GM15510 (cell line): ENCODE results near the gene RIGI.

Source experiments
- POLR2A ChIP-seq: IDR thresholded peaks from 3 replicates; pipeline ENCODE4 v1.6.1; 2011; ENCODE audit warnings: borderline replicate concordance; ENCODE audit not compliant: insufficient read length; ENCODE audit errors: extremely low read depth

Gene RIGI

DNA sequence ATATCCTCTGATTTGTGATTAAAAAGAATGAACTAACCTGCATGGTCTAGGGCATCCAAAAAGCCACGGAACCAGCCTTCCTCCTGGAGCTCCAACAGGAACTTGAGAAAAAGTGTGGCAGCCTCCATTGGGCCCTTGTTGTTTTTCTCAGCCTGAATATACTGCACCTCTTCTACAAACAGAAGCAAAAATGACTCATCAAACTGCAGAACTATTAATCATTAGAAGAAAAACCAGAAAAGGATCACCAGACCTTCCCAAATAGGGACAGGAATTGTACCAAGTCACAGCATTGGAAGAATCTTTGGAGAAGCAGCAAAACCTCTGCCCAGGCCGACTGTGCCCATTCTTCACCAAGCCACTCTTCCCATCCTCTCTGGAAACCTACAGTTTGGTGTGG is 25.2 kb downstream of the RIGI start:
- no peak for TF ChIP-seq POLR2A

DNA sequence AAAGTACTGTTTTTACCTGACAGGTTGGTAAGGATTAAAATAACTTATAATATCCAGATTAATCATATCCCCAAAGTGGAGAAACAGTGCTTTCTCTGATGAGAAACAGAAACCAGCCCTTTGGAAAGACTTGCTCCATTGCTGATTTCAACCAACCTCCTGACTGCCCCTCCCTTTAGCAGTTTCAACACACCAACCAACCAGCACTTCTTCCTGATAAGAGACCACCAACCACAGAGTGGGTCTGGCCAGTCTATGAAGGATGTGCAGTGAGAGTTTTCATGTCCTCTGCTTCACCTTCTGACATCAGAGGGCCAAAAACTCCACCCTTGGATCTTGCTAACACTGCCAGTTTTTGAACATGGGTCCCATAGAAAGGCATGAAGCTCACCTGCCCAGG is 28.1 kb downstream of the RIGI start:
- TF ChIP-seq POLR2A: no peak

DNA sequence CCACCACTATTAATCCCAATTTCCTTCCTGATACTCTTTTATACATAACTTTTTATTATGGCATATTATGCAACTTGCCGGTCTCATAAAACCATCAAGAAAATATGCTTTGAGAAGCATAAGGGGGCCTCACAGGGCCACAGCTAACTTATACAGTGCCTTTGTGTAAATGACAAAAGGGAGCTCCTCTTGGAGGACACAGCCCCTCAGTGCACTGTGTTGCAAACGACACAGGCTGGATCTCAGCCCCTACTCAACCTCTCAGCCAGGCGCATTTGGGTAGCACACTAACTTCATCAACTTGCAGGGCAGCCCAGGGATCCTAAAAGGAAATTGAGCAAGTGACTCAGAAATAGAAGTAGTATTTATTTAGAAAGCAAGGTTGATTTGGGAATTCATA is 35.4 kb downstream of the RIGI start:
- TF ChIP-seq POLR2A: no peak

DNA sequence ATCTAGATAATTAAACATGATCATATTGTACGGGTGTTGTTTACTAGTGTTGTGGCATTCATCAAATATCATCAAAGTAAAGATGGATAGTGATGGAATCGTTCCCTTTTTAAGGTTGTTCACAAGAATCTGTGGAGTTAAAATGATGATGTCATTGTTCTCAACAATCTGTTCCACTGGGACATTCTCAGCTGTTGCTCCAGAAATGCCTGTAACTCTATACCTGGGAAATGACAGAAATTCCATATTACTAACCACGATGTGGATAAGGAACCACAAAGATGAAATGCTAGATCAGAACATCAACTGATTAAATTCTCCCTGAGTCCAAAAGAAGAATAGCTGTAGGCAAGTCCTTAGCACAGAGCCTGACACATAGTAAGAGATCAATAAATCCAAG is 38.0 kb downstream of the RIGI start:
- TF ChIP-seq POLR2A: no peak

DNA sequence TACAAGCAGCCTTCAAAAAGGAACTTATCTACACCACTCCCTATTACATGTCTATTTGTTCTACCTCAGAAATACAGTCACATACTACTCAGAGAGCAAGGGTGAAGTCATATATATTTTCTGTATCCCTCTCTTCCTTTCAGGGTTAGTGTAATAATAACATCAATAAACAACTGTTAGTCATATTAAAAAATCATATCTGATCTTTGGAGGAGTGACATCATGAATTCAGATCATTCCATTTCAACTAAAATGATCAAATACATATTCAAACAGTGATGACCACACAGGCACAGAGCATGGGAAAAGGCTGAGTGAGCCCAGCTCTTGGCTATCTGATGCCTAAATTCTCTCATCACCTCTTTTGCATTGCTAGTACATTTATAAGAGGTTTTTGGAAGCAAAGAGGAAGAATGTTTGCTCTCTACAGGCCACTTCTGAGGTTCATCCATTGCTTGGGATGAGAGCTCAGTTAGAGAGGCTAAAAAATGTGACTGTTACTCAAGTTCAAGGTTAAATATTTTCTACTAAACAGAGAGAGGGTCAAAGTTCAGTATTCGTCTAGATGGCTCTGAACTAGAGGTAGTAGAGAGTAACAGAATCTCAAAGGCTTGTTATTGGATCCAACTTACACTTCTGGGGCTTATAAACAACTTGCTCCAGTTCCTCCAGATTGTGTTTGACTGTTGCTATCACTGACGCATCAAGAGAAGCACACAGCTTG is 39.0 kb downstream of the RIGI start:
- no peak for TF ChIP-seq POLR2A

DNA sequence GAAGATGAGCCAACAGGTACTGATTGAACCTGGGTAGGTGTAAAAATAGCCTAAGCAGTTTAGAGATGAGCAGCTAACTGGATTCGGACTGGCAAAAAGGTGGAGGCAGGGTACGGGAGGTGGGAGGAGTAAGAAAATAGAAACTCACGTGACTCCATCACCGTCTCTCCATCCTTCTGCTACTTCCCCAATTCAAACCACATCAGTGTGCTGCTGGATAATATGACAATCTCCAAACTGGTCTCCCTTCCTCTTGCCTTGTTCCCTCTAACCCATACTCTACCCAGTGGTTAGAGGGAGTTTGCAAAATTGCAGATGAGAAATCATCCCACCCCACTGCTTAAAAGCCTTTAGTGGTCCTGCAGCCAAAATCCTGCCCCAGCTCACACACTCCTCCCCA is 42.7 kb downstream of the RIGI start:
- no peak for TF ChIP-seq POLR2A
